Astrocyte of the spinal cord (primary cell): ENCODE data around the gene NPSR1.

Experiments
- DNase-seq: peaks from one replicate; pipeline ENCODE4 v3.0.0; 2011; ENCODE audit warnings: low read depth, low spot score
- H3K4me3 ChIP-seq: 2 replicates; pipeline ENCODE4 v1.5.1; 2011; ENCODE audit warnings: low read depth, mild to moderate bottlenecking, low read length, moderate library complexity
- CTCF ChIP-seq: IDR thresholded peaks from 2 replicates; pipeline ENCODE4 v1.5.1; 2012; ENCODE audit warnings: low read depth, mild to moderate bottlenecking, low read length, inconsistent platforms
- in situ Hi-C: cut with HindIII; loops from 2 replicates; pipeline ENCODE4 v1.10.0; 2017; ENCODE audit warnings: low sequenced_read_pairs

Gene NPSR1

GRCh38 chr7:34719636-34720035, 61.6 kb downstream of the NPSR1 start:
- no peak for TF ChIP-seq CTCF
- H3K4me3 ChIP-seq = no peak overlapping the region
- in situ Hi-C loops = no loop called here
- DNase-seq = no peak

- H3K4me3 ChIP-seq = no peak overlapping the region
- no peak for TF ChIP-seq CTCF
- DNase-seq = no peak
- in situ Hi-C loops = no loop called here
These were observed 62.3 kb downstream of the NPSR1 start for GRCh38 chr7:34720289-34720688.

- no peak overlapping the region for H3K4me3 ChIP-seq
- no peak for DNase-seq
- in situ Hi-C loops = no loop called here
- TF ChIP-seq CTCF = no peak
These were observed 65.3 kb downstream of the NPSR1 start for GRCh38 chr7:34723338-34723737.

- no peak for TF ChIP-seq CTCF
- DNase-seq = no peak
- no peak overlapping the region for H3K4me3 ChIP-seq
- in situ Hi-C loops = no loop called here
These were observed 66.0 kb downstream of the NPSR1 start for GRCh38 chr7:34723866-34724490.

GRCh38 chr7:34726221-34726620, 68.2 kb downstream of the NPSR1 start:
- TF ChIP-seq CTCF = no peak
- in situ Hi-C loops = no loop called here

GRCh38 chr7:34727464-34727995, 69.5 kb downstream of the NPSR1 start:
- DNase-seq = no peak
- in situ Hi-C loops = no loop called here
- no peak for TF ChIP-seq CTCF
- H3K4me3 ChIP-seq = no peak overlapping the region

More at GRCh38 chr7:34726221-34726620, 68.2 kb downstream of the NPSR1 start:
- DNase-seq = no peak
- H3K4me3 ChIP-seq = no peak overlapping the region
